Measurements from ENCODE around the gene ALB. TPM values are rescaled to one million over a fixed set of nuclear protein-coding genes. Genes with fewer than 3 reads are reported as not detected.

The ALB gene
- total RNA-seq, 1 donor from 2014 or later = 51.5 TPM

DNA sequence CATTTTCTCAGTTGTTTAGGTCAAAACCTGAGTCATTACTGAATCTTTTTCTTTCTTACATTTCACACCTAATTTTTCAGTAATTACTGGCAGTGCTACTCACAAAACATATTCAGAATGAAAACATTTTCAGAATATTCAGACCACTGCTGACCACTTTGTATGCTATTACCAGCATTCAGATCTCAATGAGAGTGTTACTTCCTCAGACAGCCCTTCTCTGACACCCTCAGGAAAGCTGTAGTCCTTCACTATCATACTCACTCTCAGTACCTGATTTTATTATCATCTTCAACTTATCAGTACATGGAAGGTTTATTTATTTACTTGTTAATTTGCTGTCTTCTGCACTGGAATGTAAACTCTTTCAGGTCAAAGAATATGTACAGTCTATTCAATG is 12.3 kb upstream of the ALB start:
- intact Hi-C loops (cut with DNase I) = no loop called here
- Histone ChIP-seq H3K4me1 (no peaks in the 10 kb centered on the region), H3K4me3 (no peak overlapping the region), H3K9me3 (no peaks in the 10 kb centered on the region), H3K36me3 (no peaks in the 10 kb centered on the region), H3K27me3 (no peaks in the 10 kb centered on the region), H3K27ac (no peak overlapping the region)
- no peak for DNase-seq (ENCODE audit: low spot score in 2 of 2)
- TF ChIP-seq, protein P1, sequence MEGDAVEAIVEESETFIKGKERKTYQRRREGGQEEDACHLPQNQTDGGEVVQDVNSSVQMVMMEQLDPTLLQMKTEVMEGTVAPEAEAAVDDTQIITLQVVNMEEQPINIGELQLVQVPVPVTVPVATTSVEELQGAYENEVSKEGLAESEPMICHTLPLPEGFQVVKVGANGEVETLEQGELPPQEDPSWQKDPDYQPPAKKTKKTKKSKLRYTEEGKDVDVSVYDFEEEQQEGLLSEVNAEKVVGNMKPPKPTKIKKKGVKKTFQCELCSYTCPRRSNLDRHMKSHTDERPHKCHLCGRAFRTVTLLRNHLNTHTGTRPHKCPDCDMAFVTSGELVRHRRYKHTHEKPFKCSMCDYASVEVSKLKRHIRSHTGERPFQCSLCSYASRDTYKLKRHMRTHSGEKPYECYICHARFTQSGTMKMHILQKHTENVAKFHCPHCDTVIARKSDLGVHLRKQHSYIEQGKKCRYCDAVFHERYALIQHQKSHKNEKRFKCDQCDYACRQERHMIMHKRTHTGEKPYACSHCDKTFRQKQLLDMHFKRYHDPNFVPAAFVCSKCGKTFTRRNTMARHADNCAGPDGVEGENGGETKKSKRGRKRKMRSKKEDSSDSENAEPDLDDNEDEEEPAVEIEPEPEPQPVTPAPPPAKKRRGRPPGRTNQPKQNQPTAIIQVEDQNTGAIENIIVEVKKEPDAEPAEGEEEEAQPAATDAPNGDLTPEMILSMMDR (IDR thresholded peaks at IDR 0.05) = no peak

DNA sequence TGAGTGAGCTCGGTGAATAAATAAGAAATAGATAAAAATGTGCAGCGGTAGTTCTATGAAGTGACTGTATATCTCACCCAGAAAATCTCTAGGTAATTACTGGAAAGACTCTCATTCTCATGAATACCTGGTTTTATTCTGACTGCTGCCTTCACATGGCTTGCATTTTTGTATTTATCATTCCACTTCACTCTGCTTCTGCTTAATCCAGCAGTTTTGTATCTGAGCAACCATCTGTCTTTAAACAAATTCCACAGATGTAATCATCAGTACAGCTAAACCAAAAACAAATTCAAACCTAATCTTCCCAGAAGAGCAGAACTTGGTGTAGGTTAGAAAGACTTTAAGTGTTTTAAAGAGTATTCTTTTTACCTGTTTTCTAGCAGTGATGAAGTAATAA is 11.2 kb upstream of the ALB start:
- intact Hi-C loops (cut with DNase I) = no loop called here
- Histone ChIP-seq H3K27me3 (no peaks in the 10 kb centered on the region), H3K4me1 (no peaks in the 10 kb centered on the region), H3K36me3 (no peaks in the 10 kb centered on the region), H3K4me3 (no peak overlapping the region), H3K9me3 (no peaks in the 10 kb centered on the region), H3K27ac (no peak overlapping the region)
- DNase-seq (ENCODE audit: low spot score in 2 of 2) = no peak
- TF ChIP-seq, protein P1 (IDR thresholded peaks at IDR 0.05) = no peak

DNA sequence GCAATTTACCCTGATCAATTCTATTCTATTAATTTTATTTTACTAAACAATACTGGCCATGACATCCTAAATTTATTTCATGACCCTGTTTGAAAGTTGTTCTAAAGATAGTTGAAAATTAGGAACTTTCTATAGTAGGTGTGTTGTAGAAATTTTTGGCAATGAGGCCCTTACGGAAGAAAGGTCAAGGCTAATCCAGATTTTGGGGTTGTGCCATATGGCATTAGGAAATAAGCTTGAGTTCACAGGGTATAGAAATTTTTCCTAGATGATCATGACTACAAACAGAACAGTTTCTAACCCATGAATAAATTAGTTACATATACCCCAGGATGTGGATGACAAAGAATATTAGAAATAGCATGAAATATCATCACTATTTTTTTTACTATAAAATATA is 7.8 kb upstream of the ALB start:
- H3K27ac ChIP-seq = no peak overlapping the region
- H3K4me1 ChIP-seq = no peaks in the 10 kb centered on the region
- H3K9me3 ChIP-seq = no peaks in the 10 kb centered on the region
- intact Hi-C loops (cut with DNase I) = no loop called here
- DNase-seq (ENCODE audit: low spot score in 2 of 2) = no peak
- TF ChIP-seq, protein P1 (IDR thresholded peaks at IDR 0.05) = no peak
- no peaks in the 10 kb centered on the region for H3K36me3 ChIP-seq
- no peak overlapping the region for H3K4me3 ChIP-seq
- no peaks in the 10 kb centered on the region for H3K27me3 ChIP-seq

DNA sequence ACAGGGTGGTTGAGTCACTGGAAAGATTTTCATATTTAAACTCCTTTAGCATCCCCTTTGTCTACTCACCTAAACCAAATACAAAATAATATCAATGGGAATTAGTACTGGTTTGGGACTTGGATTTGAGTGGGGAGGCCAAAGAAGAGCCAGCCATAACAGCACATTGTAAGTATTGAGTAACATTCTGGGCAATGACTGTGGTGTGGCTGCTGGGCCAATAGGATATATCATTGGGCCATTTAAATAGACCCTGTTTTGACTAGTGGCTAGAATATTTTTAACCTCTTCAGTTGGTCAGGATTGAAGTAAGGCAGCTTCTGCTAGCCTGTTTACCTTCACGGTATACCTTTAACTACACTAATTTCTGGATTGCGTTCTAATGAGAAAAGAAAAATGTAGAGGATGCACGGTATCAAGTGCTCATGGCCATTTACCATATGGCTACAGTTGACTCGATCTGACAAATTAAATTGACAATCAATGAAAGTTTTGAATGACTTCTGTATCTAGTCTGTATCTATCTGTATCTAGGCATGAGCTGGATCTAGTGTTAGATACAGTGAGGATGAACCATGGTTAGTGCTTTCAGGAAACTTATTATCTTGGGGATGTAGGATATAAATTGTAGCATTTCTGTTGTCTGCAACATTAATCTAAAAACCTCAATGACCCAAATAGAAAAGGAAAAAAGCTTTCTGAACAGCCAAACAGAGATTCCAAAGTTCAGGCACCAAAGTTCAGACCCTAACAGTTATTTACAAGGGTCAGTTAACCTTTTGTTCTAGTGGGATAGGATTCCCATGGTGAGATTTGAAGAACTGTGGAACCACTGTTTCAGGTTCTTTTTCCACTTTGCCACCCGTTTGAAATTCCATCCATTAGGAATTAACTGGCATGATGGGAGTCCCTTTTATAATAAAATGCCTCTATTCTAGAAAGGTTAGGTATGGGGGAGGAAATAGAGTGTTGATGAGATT is 6.8 kb upstream of the ALB start:
- TF ChIP-seq, protein P1 (IDR thresholded peaks at IDR 0.05) = no peak
- intact Hi-C loops (cut with DNase I) = no loop called here
- no peak overlapping the region for H3K27ac ChIP-seq
- H3K9me3 ChIP-seq = no peaks in the 10 kb centered on the region
- no peaks in the 10 kb centered on the region for H3K36me3 ChIP-seq
- no peak for DNase-seq (ENCODE audit: low spot score in 2 of 2)
- no peak overlapping the region for H3K4me3 ChIP-seq
- H3K4me1 ChIP-seq = no peaks in the 10 kb centered on the region
- H3K27me3 ChIP-seq = no peaks in the 10 kb centered on the region

DNA sequence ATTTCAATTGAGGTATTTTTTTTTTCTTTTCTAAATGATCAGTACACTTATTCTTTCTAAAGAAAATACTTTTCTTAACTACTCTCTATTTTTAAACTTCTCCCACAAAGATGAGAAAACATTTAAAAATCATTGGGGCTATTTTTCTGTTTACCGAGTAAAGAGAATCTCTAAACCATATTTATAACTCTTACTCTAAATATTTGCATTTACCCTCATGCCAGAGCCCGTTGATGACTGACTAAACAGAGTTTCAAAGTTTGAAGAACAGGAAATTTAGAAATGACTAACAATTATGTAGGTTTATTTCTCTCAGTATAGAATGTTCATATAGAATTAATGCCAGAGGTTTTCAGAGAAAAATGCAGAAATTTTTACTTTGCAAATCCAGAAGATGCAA is 2.7 kb upstream of the ALB start:
- Histone ChIP-seq H3K36me3 (no peaks in the 10 kb centered on the region), H3K27me3 (no peaks in the 10 kb centered on the region), H3K4me1 (no peaks in the 10 kb centered on the region), H3K4me3 (no peak overlapping the region), H3K9me3 (no peaks in the 10 kb centered on the region), H3K27ac (no peak overlapping the region)
- intact Hi-C loops (cut with DNase I) = no loop called here
- no peak for DNase-seq (ENCODE audit: low spot score in 2 of 2)
- TF ChIP-seq, protein P1 (IDR thresholded peaks at IDR 0.05) = no peak

Measured in ascending aorta (tissue), 2 donors.